ENCODE data around the gene FRMPD3.
A peak's percentile ranks its signal among the peaks of the same experiment; 100 is the strongest.

Gene FRMPD3

GRCh38 chrX:107480272-107480671, 30.8 kb downstream of the FRMPD3 start:
- DNase-seq (ENCODE audit: low spot score), result no peak

DNA sequence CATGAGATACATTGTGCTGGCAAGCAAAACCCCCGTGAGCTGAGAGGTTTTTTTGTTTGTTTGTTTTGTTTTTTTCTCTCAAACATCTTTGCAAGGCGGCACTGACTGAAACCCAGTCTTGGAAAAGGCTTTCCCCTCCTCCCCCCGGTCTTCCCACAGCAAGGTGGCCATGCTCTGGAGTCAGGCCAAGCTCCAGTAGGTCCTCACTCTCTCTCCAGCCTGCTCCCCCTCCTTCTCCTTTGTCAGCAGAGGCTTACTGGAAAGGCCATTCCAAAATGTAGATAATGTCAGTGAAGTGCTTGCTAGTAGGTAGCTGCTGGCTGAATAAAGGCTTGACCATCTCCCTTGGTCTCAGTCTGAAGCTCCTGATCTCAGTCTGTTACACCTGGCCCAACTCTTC, 32.6 kb downstream of the FRMPD3 start:
- DNase-seq (ENCODE audit: low spot score), result no peak

DNA sequence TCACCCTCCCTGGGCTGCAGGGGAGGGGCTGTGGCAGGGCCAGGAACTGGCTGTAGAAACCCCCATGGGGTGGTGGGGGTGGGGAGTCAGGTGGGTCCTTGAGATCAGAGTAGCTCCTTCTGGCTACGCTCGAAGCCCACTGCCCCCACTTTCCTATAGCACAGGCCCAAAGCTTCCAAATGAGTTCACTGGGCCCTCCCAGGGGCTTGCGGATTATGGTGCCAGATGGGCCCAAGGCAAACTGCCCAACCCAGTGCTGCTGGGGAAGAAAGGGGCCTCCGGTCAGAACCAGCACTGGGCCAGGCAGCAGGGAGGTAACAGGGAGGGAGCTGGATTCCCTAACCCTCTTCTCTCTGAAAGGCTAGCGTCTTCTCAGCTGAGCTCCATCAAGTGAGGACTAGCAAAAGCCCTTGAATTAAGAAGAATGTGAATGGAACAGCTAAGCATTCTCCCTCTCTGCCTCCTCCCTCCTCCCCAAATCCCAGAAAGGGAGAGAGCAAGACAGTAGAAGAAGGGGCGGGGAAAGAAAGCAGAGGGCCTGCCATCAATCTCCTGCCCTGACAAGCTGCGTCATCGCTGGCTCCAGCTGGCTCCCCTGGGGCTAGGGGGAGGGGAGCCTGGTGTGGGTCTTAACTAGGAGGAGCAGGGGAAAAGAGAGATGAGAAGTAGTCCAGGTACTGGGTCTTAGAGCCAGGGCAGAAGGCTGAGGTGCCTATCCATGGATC, 34.7 kb downstream of the FRMPD3 start:
- peak; percentile 14 for DNase-seq (ENCODE audit: low spot score)

DNA sequence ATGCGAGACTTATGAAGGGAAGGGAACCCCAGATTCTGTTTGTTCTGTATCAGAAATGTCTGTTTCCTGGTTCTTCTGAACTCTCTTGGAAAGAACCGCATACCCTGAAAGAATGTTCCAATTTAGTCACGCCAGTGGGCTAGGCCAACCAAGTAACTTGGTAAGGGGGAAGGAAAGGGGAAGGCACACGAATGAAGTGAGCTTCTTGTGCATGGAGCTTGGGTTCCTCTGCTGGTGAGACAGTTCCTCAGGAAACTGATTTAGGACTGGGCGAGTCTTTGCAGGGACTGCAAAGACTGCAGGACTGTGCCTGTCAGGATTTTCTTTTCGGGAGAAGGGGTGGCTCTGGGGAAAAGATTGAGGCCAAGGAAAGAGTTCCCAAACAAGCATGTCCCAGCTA, 35.6 kb downstream of the FRMPD3 start:
- no peak for DNase-seq (ENCODE audit: low spot score)

GRCh38 chrX:107493141-107493540, 43.7 kb downstream of the FRMPD3 start:
- DNase-seq (ENCODE audit: low spot score), result no peak

- no peak for DNase-seq (ENCODE audit: low spot score)
These were observed 47.3 kb downstream of the FRMPD3 start for GRCh38 chrX:107496786-107497185.

Measured in AG20443 (cell line).